H9 (cell line): ENCODE results near the gene PHF10. TPM values are rescaled to one million over a fixed set of nuclear protein-coding genes. Genes with fewer than 3 reads are reported as not detected.
A peak's percentile ranks its signal among the peaks of the same experiment; 100 is the strongest.

Experiments used
- DNase-seq: peaks from one replicate; pipeline ENCODE4 v3.0.0-alpha.2; 2017
- H2AFZ ChIP-seq: one replicate; pipeline ENCODE4 v1.6.1; 2013; ENCODE audit warnings: mild to moderate bottlenecking, low read length, control low read depth, moderate library complexity
- H2AK5ac ChIP-seq: 2 replicates; pipeline ENCODE4 v1.6.1; 2013; ENCODE audit warnings: low read length, control low read depth, mixed read lengths; ENCODE audit not compliant: insufficient read length
- H2BK120ac ChIP-seq: one replicate; pipeline ENCODE4 v1.6.1; 2013; ENCODE audit warnings: low read depth, mild to moderate bottlenecking, low read length, control low read depth, inconsistent platforms; ENCODE audit not compliant: poor library complexity, severe bottlenecking
- H2BK12ac ChIP-seq: 2 replicates; pipeline ENCODE4 v1.6.1; 2013; ENCODE audit warnings: low read length, control low read depth, mixed read lengths, low read depth; ENCODE audit not compliant: insufficient read length
- H2BK15ac ChIP-seq: 2 replicates; pipeline ENCODE4 v1.6.1; 2013; ENCODE audit warnings: low read depth, low read length, control low read depth
- H2BK20ac ChIP-seq: one replicate; pipeline ENCODE4 v1.6.1; 2013; ENCODE audit warnings: low read depth, mild to moderate bottlenecking, low read length, control low read depth, inconsistent platforms; ENCODE audit not compliant: poor library complexity, severe bottlenecking
- H2BK5ac ChIP-seq: 2 replicates; pipeline ENCODE4 v1.6.1; 2013; ENCODE audit warnings: low read length, control low read depth, mixed read lengths; ENCODE audit not compliant: insufficient read length
- H3K14ac ChIP-seq: 2 replicates; pipeline ENCODE4 v1.6.1; 2013; ENCODE audit warnings: low read length, control low read depth; ENCODE audit not compliant: insufficient read depth
- H3K18ac ChIP-seq: 2 replicates; pipeline ENCODE4 v1.6.1; 2013; ENCODE audit warnings: low read depth, mild to moderate bottlenecking, mixed read lengths, low read length, control low read depth; ENCODE audit not compliant: insufficient read length
- H3K23ac ChIP-seq: 2 replicates; pipeline ENCODE4 v1.6.1; 2013; ENCODE audit warnings: low read length, control low read depth, mixed read lengths, low read depth; ENCODE audit not compliant: insufficient read length
- H3K23me2 ChIP-seq: 2 replicates; pipeline ENCODE4 v1.6.1; 2013; ENCODE audit warnings: low read depth, mild to moderate bottlenecking, mixed read lengths, low read length, control low read depth; ENCODE audit not compliant: insufficient read length, poor library complexity, severe bottlenecking
- H3K27ac ChIP-seq: 2 replicates; pipeline ENCODE4 v1.5.1; 2013; ENCODE audit warnings: low read length, control low read depth, mixed read lengths, low read depth; ENCODE audit not compliant: insufficient read length
- H3K27me3 ChIP-seq: 2 replicates; pipeline ENCODE4 v1.6.1; 2013; ENCODE audit warnings: low read length, control low read depth, inconsistent platforms; ENCODE audit not compliant: insufficient read depth
- H3K4ac ChIP-seq: 2 replicates; pipeline ENCODE4 v1.6.1; 2013; ENCODE audit warnings: low read depth, mild to moderate bottlenecking, control low read depth, inconsistent platforms, low read length, moderate library complexity
- H3K4me1 ChIP-seq: 2 replicates; pipeline ENCODE4 v1.6.1; 2013; ENCODE audit warnings: low read length, control low read depth, inconsistent platforms; ENCODE audit not compliant: insufficient read depth
- H3K4me2 ChIP-seq: 2 replicates; pipeline ENCODE4 v1.6.1; 2013; ENCODE audit warnings: low read length, control low read depth, mixed read lengths; ENCODE audit not compliant: insufficient read length, insufficient read depth
- H3K56ac ChIP-seq: 2 replicates; pipeline ENCODE4 v1.6.1; 2013; ENCODE audit warnings: low read depth, mild to moderate bottlenecking, mixed read lengths, low read length, control low read depth; ENCODE audit not compliant: insufficient read length
- H3K79me1 ChIP-seq: 2 replicates; pipeline ENCODE4 v1.6.1; 2013; ENCODE audit warnings: low read depth, mild to moderate bottlenecking, moderate library complexity, low read length, control low read depth, inconsistent platforms; ENCODE audit not compliant: insufficient read depth, poor library complexity, severe bottlenecking
- H3K79me2 ChIP-seq: 2 replicates; pipeline ENCODE4 v1.6.1; 2013; ENCODE audit warnings: low read length, control low read depth, inconsistent platforms; ENCODE audit not compliant: insufficient read depth
- H3K9ac ChIP-seq: 2 replicates; pipeline ENCODE4 v1.6.1; 2013; ENCODE audit warnings: low read length, control low read depth, mixed read lengths; ENCODE audit not compliant: insufficient read length; ENCODE audit errors: extremely low read depth
- H3K9me3 ChIP-seq: one replicate; pipeline ENCODE4 v1.6.1; 2013; ENCODE audit warnings: low read depth, low read length, inconsistent platforms; ENCODE audit not compliant: control insufficient read depth
- H3T11ph ChIP-seq: one replicate; pipeline ENCODE4 v1.6.1; 2013; ENCODE audit warnings: mild to moderate bottlenecking, low read length, control low read depth, inconsistent platforms
- H4K20me1 ChIP-seq: one replicate; pipeline ENCODE4 v1.6.1; 2013; ENCODE audit not compliant: control insufficient read depth, insufficient read length, insufficient read depth
- H4K5ac ChIP-seq: 2 replicates; pipeline ENCODE4 v1.6.1; 2013; ENCODE audit warnings: low read depth, mild to moderate bottlenecking, mixed read lengths, low read length, control low read depth; ENCODE audit not compliant: insufficient read length
- H4K8ac ChIP-seq: replicated peaks from 2 replicates; pipeline ENCODE4 v1.6.1; 2013; ENCODE audit warnings: low read length, control low read depth, mixed read lengths, low read depth; ENCODE audit not compliant: insufficient read length
- H4K91ac ChIP-seq: 2 replicates; pipeline ENCODE4 v1.6.1; 2013; ENCODE audit warnings: low read depth, mild to moderate bottlenecking, moderate library complexity, mixed read lengths, low read length, control low read depth; ENCODE audit not compliant: insufficient read length
- H3K27ac Mint-ChIP-seq, 3 experiments: 2 replicates in 2 of 3; 3 replicates in 1 of 3; pipeline ENCODE4 v1.8.0; 2020 to 2021; ENCODE audit warnings: mixed read lengths in 3 of 3, mild to moderate bottlenecking in 1 of 3, moderate library complexity in 1 of 3
- H3K27me3 Mint-ChIP-seq: 2 replicates; pipeline ENCODE4 v1.8.0; 2021; ENCODE audit warnings: low read depth, mild to moderate bottlenecking, moderate library complexity, mixed read lengths
- H3K36me3 Mint-ChIP-seq, 3 experiments: 2 replicates in 2 of 3; 3 replicates in 1 of 3; pipeline ENCODE4 v1.8.0; 2020 to 2021; ENCODE audit warnings: low read depth in 3 of 3, mixed read lengths in 3 of 3; ENCODE audit not compliant: insufficient read depth in 1 of 3
- H3K4me1 Mint-ChIP-seq, 2 experiments: 2 replicates each; pipeline ENCODE4 v1.8.0; 2020; ENCODE audit warnings: mixed read lengths in 2 of 2
- H3K4me3 Mint-ChIP-seq, 2 experiments: 2 replicates in 1 of 2; 3 replicates in 1 of 2; pipeline ENCODE4 v1.8.0; 2020 to 2021; ENCODE audit warnings: mild to moderate bottlenecking in 2 of 2, mixed read lengths in 2 of 2, moderate library complexity in 1 of 2
- H3K9me3 Mint-ChIP-seq, 2 experiments: 2 replicates in 1 of 2; 3 replicates in 1 of 2; pipeline ENCODE4 v1.8.0; 2020; ENCODE audit warnings: mild to moderate bottlenecking in 2 of 2, mixed read lengths in 2 of 2, moderate library complexity in 1 of 2
- WGBS: extraction: QIAGEN DNeasy Blood & Tissue Kit; methylation state at CpG from one replicate; pipeline ENCODE4 v1.1.7; 2013; ENCODE audit warnings: missing lambda C conversion rate, low lambda C conversion rate, mixed read lengths; ENCODE audit not compliant: insufficient read length; ENCODE audit errors: extremely low coverage; 5-methylcytosine and 5-hydroxymethylcytosine counted together
- total RNA-seq: library from RNA; stranded (reverse); gene quantifications from 2 replicates; pipeline ENCODE4 v1.2.1, GENCODE V29; 2021
- TF ChIP-seq, protein P1 (sequence below): fragments of 200-600 bp; sonication (generic); conservative IDR thresholded peaks from 3 replicates; pipeline ENCODE4 v1.8.0; 2021; ENCODE audit warnings: antibody characterized with exemption, mild to moderate bottlenecking

PHF10 gene
- total RNA-seq, 1 experiment from 2014 or later: 59.0 TPM

DNA sequence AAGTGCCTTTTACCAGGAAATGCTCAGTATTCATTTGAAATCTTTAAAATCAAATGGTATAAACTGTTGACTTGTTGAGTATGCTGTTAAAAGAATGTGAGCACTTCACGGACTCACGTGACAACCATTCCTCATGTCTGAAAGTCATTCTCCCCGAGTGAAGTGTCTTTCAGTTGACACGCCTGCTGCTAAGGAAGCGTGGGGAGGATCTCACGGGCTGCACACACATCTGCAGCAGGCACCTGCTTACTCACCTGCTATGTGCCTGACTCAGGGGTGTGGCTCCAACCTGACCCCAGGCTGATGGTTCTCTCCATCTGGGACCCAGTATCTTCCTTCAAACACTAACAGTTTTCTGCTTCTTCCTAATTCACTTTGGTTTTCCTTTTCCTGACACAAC, 55.2 kb downstream of the PHF10 start:
- Histone ChIP-seq H3K23ac (no peak overlapping the region), H2AFZ (no peak overlapping the region), H3K27me3 (no peaks in the 10 kb centered on the region), H3K9me3 (no peaks in the 10 kb centered on the region), H3T11ph (no peak overlapping the region), H2BK15ac (no peak overlapping the region), H3K56ac (no peak overlapping the region), H3K79me2 (no peaks in the 10 kb centered on the region), H3K4me1 (no peaks in the 10 kb centered on the region), H4K20me1 (no peaks in the 10 kb centered on the region), H4K5ac (no peak overlapping the region), H2BK5ac (no peak overlapping the region), H3K23me2 (no peaks in the 10 kb centered on the region), H2BK12ac (no peak overlapping the region), H3K4me2 (no peak overlapping the region), H2AK5ac (no peak overlapping the region), H2BK20ac (no peak overlapping the region), H2BK120ac (no peak overlapping the region), H3K4ac (no peak overlapping the region), H3K18ac (no peak overlapping the region), H3K9ac (no peak overlapping the region), H3K14ac (no peak overlapping the region), H3K79me1 (no peaks in the 10 kb centered on the region), H4K91ac (no peak overlapping the region), H3K27ac (no peak overlapping the region), H4K8ac (no peak overlapping the region)
- DNase-seq: no peak
- peak overlapping the region in 1 of 3 experiments; percentile 41; a peak in 2 of 7 replicates for H3K27ac Mint-ChIP-seq
- no peak overlapping the region for H3K4me3 Mint-ChIP-seq
- peaks cover 10 to 11% of the 10 kb centered on the region in 2 experiments for H3K4me1 Mint-ChIP-seq
- no CpG with 5 or more reads among the region's 6 CpGs for WGBS
- TF ChIP-seq, protein P1, sequence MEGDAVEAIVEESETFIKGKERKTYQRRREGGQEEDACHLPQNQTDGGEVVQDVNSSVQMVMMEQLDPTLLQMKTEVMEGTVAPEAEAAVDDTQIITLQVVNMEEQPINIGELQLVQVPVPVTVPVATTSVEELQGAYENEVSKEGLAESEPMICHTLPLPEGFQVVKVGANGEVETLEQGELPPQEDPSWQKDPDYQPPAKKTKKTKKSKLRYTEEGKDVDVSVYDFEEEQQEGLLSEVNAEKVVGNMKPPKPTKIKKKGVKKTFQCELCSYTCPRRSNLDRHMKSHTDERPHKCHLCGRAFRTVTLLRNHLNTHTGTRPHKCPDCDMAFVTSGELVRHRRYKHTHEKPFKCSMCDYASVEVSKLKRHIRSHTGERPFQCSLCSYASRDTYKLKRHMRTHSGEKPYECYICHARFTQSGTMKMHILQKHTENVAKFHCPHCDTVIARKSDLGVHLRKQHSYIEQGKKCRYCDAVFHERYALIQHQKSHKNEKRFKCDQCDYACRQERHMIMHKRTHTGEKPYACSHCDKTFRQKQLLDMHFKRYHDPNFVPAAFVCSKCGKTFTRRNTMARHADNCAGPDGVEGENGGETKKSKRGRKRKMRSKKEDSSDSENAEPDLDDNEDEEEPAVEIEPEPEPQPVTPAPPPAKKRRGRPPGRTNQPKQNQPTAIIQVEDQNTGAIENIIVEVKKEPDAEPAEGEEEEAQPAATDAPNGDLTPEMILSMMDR: no peak
- peaks cover 21 to 74% (median 52%) of the 10 kb centered on the region in 3 experiments; a peak in 6 of 7 replicates for H3K36me3 Mint-ChIP-seq
- H3K27me3 Mint-ChIP-seq: no peaks in the 10 kb centered on the region
- H3K9me3 Mint-ChIP-seq: no peaks in the 10 kb centered on the region; a peak in 2 of 5 replicates
